PC-3 (cell line): ENCODE measurements around the gene FLII. TPM values are rescaled to one million over a fixed set of nuclear protein-coding genes. Genes with fewer than 3 reads are reported as not detected.

Experiments
- ATAC-seq: fragments of 200-7000 bp; cut with Tn5 transposase; 2 replicates; pipeline ENCODE4 v1.9.1; 2020; ENCODE audit warnings: mild to moderate bottlenecking, moderate library complexity
- BruUV-seq: library from RNA; stranded (reverse); fragments of 400-500 nt; replicated peaks from 2 replicates; lab custom pipeline; 2021; lab: Mats Ljungman, UMichigan
- CTCF ChIA-PET: fragments of 300-600 bp; sonication (Branson Sonifier 250); formaldehyde crosslinking; loops from one replicate; lab custom pipeline; 2022; ENCODE audit warnings: antibody characterized with exemption; lab: Charles Lee
- POLR2A ChIA-PET: fragments of 300-600 bp; sonication (Branson Sonifier 250); formaldehyde crosslinking; loops from one replicate; lab custom pipeline; 2022; ENCODE audit warnings: antibody characterized with exemption; ENCODE audit not compliant: unreplicated experiment; lab: Charles Lee
- DNase-seq: peaks from one replicate; pipeline ENCODE4 v3.0.0-alpha.2; 2015
- H2AFZ ChIP-seq: fragments of 300-600 bp; sonication (generic); 2 replicates; pipeline ENCODE4 v1.6.0; 2016; ENCODE audit warnings: antibody characterized with exemption, low read length
- H3F3A ChIP-seq: fragments of 300-600 bp; sonication (generic); one replicate; pipeline ENCODE4 v1.6.0; 2017; ENCODE audit warnings: antibody characterized with exemption, low read length, control low read depth, mild to moderate bottlenecking; ENCODE audit not compliant: unreplicated experiment
- H3K27ac ChIP-seq: fragments of 300-600 bp; sonication (generic); 2 replicates; pipeline ENCODE4 v1.5.1; 2016; ENCODE audit warnings: mild to moderate bottlenecking, low read length
- H3K27me3 ChIP-seq: fragments of 300-600 bp; sonication (generic); 2 replicates; pipeline ENCODE4 v1.6.1; 2016; ENCODE audit warnings: low read length, mixed read lengths
- H3K36me3 ChIP-seq: fragments of 300-600 bp; sonication (generic); 2 replicates; pipeline ENCODE4 v1.6.1; 2016; ENCODE audit warnings: low read depth, mixed run types, low read length, mixed read lengths
- H3K4me1 ChIP-seq: fragments of 300-600 bp; sonication (generic); 2 replicates; pipeline ENCODE4 v1.5.1; 2016; ENCODE audit warnings: low read length; ENCODE audit not compliant: insufficient read depth
- H3K4me2 ChIP-seq: fragments of 300-600 bp; sonication (generic); 2 replicates; pipeline ENCODE4 v1.6.0; 2016; ENCODE audit warnings: low read length
- H3K4me3 ChIP-seq: fragments of 300-600 bp; sonication (generic); 2 replicates; pipeline ENCODE4 v1.5.1; 2016; ENCODE audit warnings: mild to moderate bottlenecking, low read length, mixed read lengths
- H3K79me2 ChIP-seq: fragments of 300-600 bp; sonication (generic); 2 replicates; pipeline ENCODE4 v1.6.1; 2017; ENCODE audit warnings: low read length, mixed read lengths
- H3K9ac ChIP-seq: fragments of 300-600 bp; sonication (generic); 2 replicates; pipeline ENCODE4 v1.6.0; 2016; ENCODE audit warnings: mild to moderate bottlenecking, low read length
- H3K9me2 ChIP-seq: fragments of 300-600 bp; sonication (generic); replicated peaks from 2 replicates; pipeline ENCODE4 v1.6.1; 2016; ENCODE audit warnings: mixed run types, low read length, mixed read lengths
- H3K9me3 ChIP-seq: fragments of 300-600 bp; sonication (generic); 2 replicates; pipeline ENCODE4 v1.6.1; 2016; ENCODE audit warnings: low read length, mixed read lengths
- H4K20me1 ChIP-seq: fragments of 300-600 bp; sonication (generic); 2 replicates; pipeline ENCODE4 v1.6.1; 2016; ENCODE audit warnings: low read length, mixed read lengths
- EZH2 ChIP-seq: fragments of 300-600 bp; sonication (generic); IDR thresholded peaks from one replicate; pipeline ENCODE4 v1.6.1; 2017; ENCODE audit warnings: antibody characterized with exemption, mild to moderate bottlenecking, low read length; ENCODE audit not compliant: unreplicated experiment
- EZH2phosphoT487 ChIP-seq: fragments of 300-600 bp; sonication (generic); IDR thresholded peaks from 2 replicates; pipeline ENCODE4 v1.6.1; 2018; ENCODE audit warnings: mild to moderate bottlenecking, antibody characterized with exemption, low read length, borderline replicate concordance
- intact Hi-C: fragments of 100-400 bp; cut with micrococcal nuclease; formaldehyde crosslinking; loops from 2 replicates; pipeline ENCODE4 v1.9.0; 2023
- total RNA-seq: library from RNA; depleted of rRNA; stranded (reverse); fragments of >200 nt; gene quantifications from 2 replicates; pipeline ENCODE4 v1.2.3, GENCODE V29; 2014
- TF ChIP-seq, protein P1 (sequence below): fragments of 300-600 bp; sonication (generic); conservative IDR thresholded peaks from 2 replicates; pipeline ENCODE4 v1.5.1; 2017; ENCODE audit warnings: antibody characterized with exemption, low read depth, mild to moderate bottlenecking, low read length

Gene FLII
- total RNA-seq, 1 experiment from 2014 or later, result 537 TPM

DNA sequence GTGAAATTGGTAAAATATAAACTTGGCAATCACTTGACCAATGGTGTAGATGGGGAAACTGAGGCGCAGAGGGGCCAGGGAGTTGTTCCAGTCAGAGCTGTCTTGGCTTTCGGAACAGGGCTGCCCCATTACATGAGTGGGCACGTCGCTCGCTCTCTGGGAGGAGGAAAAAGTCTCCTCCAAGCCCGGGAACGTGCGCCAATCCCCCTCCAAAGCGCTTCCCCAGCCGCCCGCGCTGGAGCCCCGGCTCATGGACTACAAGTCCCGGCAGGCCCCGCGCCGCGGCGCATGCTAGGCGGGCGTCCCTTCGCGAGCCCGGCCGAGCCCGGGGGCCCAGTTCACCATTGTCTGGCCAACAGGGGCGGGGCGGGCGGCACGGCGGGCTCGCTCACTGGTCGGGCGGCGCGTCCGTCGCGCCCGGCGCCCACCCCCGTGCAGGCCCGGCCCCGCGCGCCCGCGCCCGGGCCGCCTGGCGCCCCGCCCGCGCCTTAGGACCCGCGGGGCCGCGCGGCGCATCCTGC, 33.4 kb downstream of the FLII start, which contains the start of gene LLGL1:
TSS of gene LLGL1 (plus strand) at position 515 of the 521 bp plus-strand sequence. CDS start 48 bp downstream, outside the sequence.
- Histone ChIP-seq H3K9me3 (no peaks in the 10 kb centered on the region), H3K4me3 (peak within 1 kb of the TSS; percentile 88), H3K27ac (no peak within 1 kb of the TSS), H3K9ac (peak within 1 kb of the TSS; percentile 68), H2AFZ (peak within 1 kb of the TSS; percentile 87), H3K9me2 (no peaks in the 10 kb centered on the region), H3K4me1 (peaks cover 20% of the 10 kb centered on the region), H3K36me3 (no peaks in the 10 kb centered on the region), H4K20me1 (no peaks in the 10 kb centered on the region), H3K4me2 (peak within 1 kb of the TSS; percentile 99), H3F3A (no peaks in the 10 kb centered on the region), H3K79me2 (peaks cover 37% of the 10 kb centered on the region), H3K27me3 (no peaks in the 10 kb centered on the region)
- intact Hi-C loops, result no loop called here
- BruUV-seq, result no TSS peak
- ATAC-seq (peak; percentile 91), DNase-seq (peak; percentile 97)
- ChIA-PET POLR2A (interaction anchor here (0.6 kb wide), 1 partner anchor 84 kb away, joined by 21 read pairs; no protein-coding TSS in a partner anchor), CTCF (interaction anchor here (0.6 kb wide), 1 partner anchor 112 kb away, joined by 3 read pairs; no protein-coding TSS in a partner anchor)
- TF ChIP-seq, protein P1, sequence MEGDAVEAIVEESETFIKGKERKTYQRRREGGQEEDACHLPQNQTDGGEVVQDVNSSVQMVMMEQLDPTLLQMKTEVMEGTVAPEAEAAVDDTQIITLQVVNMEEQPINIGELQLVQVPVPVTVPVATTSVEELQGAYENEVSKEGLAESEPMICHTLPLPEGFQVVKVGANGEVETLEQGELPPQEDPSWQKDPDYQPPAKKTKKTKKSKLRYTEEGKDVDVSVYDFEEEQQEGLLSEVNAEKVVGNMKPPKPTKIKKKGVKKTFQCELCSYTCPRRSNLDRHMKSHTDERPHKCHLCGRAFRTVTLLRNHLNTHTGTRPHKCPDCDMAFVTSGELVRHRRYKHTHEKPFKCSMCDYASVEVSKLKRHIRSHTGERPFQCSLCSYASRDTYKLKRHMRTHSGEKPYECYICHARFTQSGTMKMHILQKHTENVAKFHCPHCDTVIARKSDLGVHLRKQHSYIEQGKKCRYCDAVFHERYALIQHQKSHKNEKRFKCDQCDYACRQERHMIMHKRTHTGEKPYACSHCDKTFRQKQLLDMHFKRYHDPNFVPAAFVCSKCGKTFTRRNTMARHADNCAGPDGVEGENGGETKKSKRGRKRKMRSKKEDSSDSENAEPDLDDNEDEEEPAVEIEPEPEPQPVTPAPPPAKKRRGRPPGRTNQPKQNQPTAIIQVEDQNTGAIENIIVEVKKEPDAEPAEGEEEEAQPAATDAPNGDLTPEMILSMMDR, result no peak
- TF ChIP-seq EZH2phosphoT487 (no peak), EZH2 (no peak)

DNA sequence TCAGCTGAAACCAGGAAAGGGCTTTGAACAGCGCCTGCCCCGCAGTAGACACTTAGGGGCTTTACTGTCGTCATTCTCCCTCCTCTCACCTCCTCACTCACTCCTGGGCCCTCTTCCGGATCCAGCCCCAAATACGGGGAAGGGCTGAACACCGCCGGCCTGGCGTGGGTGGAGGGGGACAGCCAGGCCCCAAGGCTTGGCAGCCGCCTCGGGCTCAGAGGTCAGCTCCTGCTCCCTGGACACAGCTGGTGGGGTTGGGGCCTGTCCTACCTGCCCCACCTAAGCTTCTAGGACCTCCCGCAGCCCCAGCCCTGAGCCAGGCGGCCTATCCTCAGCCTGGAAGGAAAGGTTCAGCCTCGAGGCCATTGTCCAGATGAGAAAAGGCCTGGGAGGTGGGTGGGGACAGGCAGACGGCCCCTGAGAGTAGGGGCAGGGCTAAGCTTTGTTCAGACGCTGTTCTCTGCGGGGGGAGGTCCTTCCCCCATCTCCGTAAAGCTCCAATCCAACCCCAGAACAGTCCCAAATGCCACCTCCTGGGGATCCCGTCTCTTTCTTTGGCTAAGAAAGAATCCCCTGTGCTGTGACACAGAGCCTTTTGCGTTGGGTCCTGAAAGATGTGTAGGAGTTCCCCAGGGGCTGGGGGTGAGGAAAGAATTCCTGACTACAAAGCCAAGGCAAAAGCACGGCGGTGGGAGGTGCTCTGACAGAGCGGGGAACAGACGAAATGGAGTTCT, 34.0 kb downstream of the FLII start:
- Histone ChIP-seq H3K4me1 (peaks cover 20% of the 10 kb centered on the region), H3F3A (no peaks in the 10 kb centered on the region), H3K27me3 (no peaks in the 10 kb centered on the region), H3K9ac (no peak overlapping the region), H3K4me2 (peak overlapping the region; percentile 74), H3K9me3 (no peaks in the 10 kb centered on the region), H3K79me2 (peaks cover 37% of the 10 kb centered on the region), H3K4me3 (peak overlapping the region; percentile 49; the same call in 1 of the 2 replicates), H3K9me2 (no peaks in the 10 kb centered on the region), H3K36me3 (no peaks in the 10 kb centered on the region), H4K20me1 (no peaks in the 10 kb centered on the region), H3K27ac (no peak overlapping the region), H2AFZ (peak overlapping the region; percentile 76)
- intact Hi-C loops, result no loop called here
- no peak for DNase-seq
- no peak for ATAC-seq
- CTCF ChIA-PET, result no interaction called here
- no TSS peak for BruUV-seq
- POLR2A ChIA-PET, result no interaction called here
- TF ChIP-seq, protein P1, result no peak
- TF ChIP-seq EZH2 (no peak), EZH2phosphoT487 (no peak)

DNA sequence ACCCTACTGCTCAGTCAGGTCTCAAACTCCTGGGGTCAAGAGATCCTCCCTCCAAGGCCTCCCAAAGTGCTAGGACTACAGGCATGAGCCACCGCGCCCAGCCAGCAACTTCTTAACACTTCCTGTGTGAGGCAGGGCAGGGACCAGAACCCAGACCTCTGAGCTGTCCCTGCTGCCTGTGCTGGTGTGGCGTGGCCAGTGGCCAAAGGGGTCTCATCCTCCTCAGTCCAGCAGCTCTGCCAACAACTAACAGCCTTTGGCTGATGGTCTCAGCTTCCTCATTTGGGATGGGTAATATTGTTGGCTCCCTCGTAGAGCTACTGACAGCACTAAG, 34.5 kb downstream of the FLII start:
- no peaks in the 10 kb centered on the region for H3K27me3 ChIP-seq
- CTCF ChIA-PET, result no interaction called here
- no peaks in the 10 kb centered on the region for H3F3A ChIP-seq
- DNase-seq (no peak), ATAC-seq (no peak)
- intact Hi-C loops, result no loop called here
- no peaks in the 10 kb centered on the region for H4K20me1 ChIP-seq
- no peak overlapping the region for H3K27ac ChIP-seq
- no peaks in the 10 kb centered on the region for H3K9me3 ChIP-seq
- H3K4me1 ChIP-seq, result peaks cover 20% of the 10 kb centered on the region
- peaks cover 33% of the 10 kb centered on the region for H3K79me2 ChIP-seq
- POLR2A ChIA-PET, result no interaction called here
- no peaks in the 10 kb centered on the region for H3K36me3 ChIP-seq
- H3K9ac ChIP-seq, result no peak overlapping the region
- no peak overlapping the region for H2AFZ ChIP-seq
- no peak overlapping the region for H3K4me3 ChIP-seq
- H3K4me2 ChIP-seq, result no peak overlapping the region
- TF ChIP-seq EZH2phosphoT487 (no peak), EZH2 (no peak)
- TF ChIP-seq, protein P1, result no peak
- BruUV-seq, result no TSS peak
- no peaks in the 10 kb centered on the region for H3K9me2 ChIP-seq
